ENCODE data around the gene JDP2. TPM values are rescaled to one million over a fixed set of nuclear protein-coding genes. Genes with fewer than 3 reads are reported as not detected.

JDP2 gene
- total RNA-seq, 1 experiment from 2014 or later = 22.8 TPM

DNA sequence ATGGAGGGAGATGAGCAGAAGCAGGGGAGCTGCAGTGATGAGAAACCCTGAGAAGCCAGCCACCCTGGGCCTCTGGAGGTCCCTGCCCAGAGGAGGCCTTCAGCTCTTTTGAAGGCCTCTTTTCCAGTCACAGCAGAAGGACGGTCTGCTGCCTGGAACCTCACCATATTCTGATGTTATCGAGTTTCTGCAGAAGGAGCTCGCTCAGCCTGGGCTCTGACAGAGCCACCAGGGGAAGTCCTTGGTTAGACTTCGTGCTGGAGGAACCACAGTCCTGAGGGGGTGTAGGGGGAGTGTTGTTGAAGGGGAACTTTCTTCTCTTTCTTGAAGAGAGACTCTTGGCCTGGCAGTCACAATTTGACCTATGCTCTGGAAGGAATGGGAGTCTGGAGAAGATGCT is 69.4 kb downstream of the JDP2 start:
- Histone ChIP-seq H4K91ac (ENCODE audit: insufficient read length, low read depth, low read length) (no peak overlapping the region), H3K23ac (ENCODE audit: insufficient read length, low read depth, low read length) (no peak overlapping the region), H3K9me3 (ENCODE audit: control insufficient read depth, low read depth, low read length) (no peaks in the 10 kb centered on the region), H3K14ac (ENCODE audit: insufficient read depth, low read length) (no peak overlapping the region), H3K4me1 (ENCODE audit: insufficient read depth, low read length) (no peaks in the 10 kb centered on the region), H4K8ac (replicated peaks; ENCODE audit: insufficient read length, low read depth, low read length) (no peak overlapping the region), H2BK12ac (ENCODE audit: insufficient read length, low read depth, low read length) (no peak overlapping the region), H3K18ac (ENCODE audit: insufficient read length, low read depth, low read length) (no peak overlapping the region), H2BK20ac (ENCODE audit: low read depth, low read length, poor library complexity, severe bottlenecking) (no peak overlapping the region), H3K4ac (ENCODE audit: low read depth, low read length) (no peak overlapping the region), H3K23me2 (ENCODE audit: insufficient read length, low read depth, low read length, poor library complexity, severe bottlenecking) (no peaks in the 10 kb centered on the region), H2AFZ (ENCODE audit: low read length) (no peak overlapping the region), H3K79me1 (ENCODE audit: insufficient read depth, low read depth, low read length, poor library complexity, severe bottlenecking) (no peaks in the 10 kb centered on the region), H3K9ac (ENCODE audit: extremely low read depth, insufficient read length, low read length) (no peak overlapping the region), H2AK5ac (ENCODE audit: insufficient read length, low read length) (no peak overlapping the region), H3K79me2 (ENCODE audit: insufficient read depth, low read length) (no peaks in the 10 kb centered on the region), H3T11ph (ENCODE audit: low read length) (no peak overlapping the region), H4K20me1 (ENCODE audit: control insufficient read depth, insufficient read depth, insufficient read length) (no peaks in the 10 kb centered on the region), H3K56ac (ENCODE audit: insufficient read length, low read depth, low read length) (no peak overlapping the region), H2BK5ac (ENCODE audit: insufficient read length, low read length) (no peak overlapping the region), H4K5ac (ENCODE audit: insufficient read length, low read depth, low read length) (no peak overlapping the region), H3K27ac (ENCODE audit: insufficient read length, low read depth, low read length) (no peak overlapping the region), H2BK120ac (ENCODE audit: low read depth, low read length, poor library complexity, severe bottlenecking) (no peak overlapping the region), H3K27me3 (ENCODE audit: insufficient read depth, low read length) (no peaks in the 10 kb centered on the region), H3K4me2 (ENCODE audit: insufficient read depth, insufficient read length, low read length) (no peak overlapping the region), H2BK15ac (ENCODE audit: low read depth, low read length) (no peak overlapping the region)
- no peaks in the 10 kb centered on the region; the same call in 1 of the 2 replicates for H3K27me3 Mint-ChIP-seq (ENCODE audit: low read depth)
- H3K9me3 Mint-ChIP-seq = no peaks in the 10 kb centered on the region
- no CpG with 5 or more reads among the region's 4 CpGs for WGBS (ENCODE audit: extremely low coverage, insufficient read length, low lambda C conversion rate)
- DNase-seq = no peak
- no peak overlapping the region for H3K4me3 Mint-ChIP-seq
- H3K36me3 Mint-ChIP-seq (ENCODE audit: insufficient read depth in 1 of 3, low read depth in 3 of 3) = no peaks in the 10 kb centered on the region
- TF ChIP-seq, protein P1, sequence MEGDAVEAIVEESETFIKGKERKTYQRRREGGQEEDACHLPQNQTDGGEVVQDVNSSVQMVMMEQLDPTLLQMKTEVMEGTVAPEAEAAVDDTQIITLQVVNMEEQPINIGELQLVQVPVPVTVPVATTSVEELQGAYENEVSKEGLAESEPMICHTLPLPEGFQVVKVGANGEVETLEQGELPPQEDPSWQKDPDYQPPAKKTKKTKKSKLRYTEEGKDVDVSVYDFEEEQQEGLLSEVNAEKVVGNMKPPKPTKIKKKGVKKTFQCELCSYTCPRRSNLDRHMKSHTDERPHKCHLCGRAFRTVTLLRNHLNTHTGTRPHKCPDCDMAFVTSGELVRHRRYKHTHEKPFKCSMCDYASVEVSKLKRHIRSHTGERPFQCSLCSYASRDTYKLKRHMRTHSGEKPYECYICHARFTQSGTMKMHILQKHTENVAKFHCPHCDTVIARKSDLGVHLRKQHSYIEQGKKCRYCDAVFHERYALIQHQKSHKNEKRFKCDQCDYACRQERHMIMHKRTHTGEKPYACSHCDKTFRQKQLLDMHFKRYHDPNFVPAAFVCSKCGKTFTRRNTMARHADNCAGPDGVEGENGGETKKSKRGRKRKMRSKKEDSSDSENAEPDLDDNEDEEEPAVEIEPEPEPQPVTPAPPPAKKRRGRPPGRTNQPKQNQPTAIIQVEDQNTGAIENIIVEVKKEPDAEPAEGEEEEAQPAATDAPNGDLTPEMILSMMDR (conservative IDR thresholded peaks at IDR 0.05) = no peak
- no peak overlapping the region; a peak in 1 of 7 replicates for H3K27ac Mint-ChIP-seq
- H3K4me1 Mint-ChIP-seq = no peaks in the 10 kb centered on the region
